Body of pancreas (tissue), 4 donors: ENCODE data around the gene SYNDIG1L. TPM values are rescaled to one million over a fixed set of nuclear protein-coding genes. Genes with fewer than 3 reads are reported as not detected.

Source experiments
- ATAC-seq: fragments of 150-250 bp; one replicate; pipeline ENCODE4 v1.9.1; 2016
- DNase-seq, 4 donors: peaks; one replicate each; pipeline ENCODE4 v3.0.0-alpha.2; 2019
- H3K27ac ChIP-seq, 4 donors: fragments of 200-600 bp; sonication (generic); 1 replicate in 3 of 4; 2 replicates in 1 of 4; pipeline versions ENCODE4 v1.5.1 to v1.6.1; 2016 to 2019; ENCODE audit warnings: mild to moderate bottlenecking in 1 of 4, mixed read lengths in 1 of 4, moderate library complexity in 1 of 4
- H3K27me3 ChIP-seq, 2 donors: fragments of 200-600 bp; sonication (generic); one replicate each; pipeline ENCODE4 v1.6.0; 2016; ENCODE audit warnings: mild to moderate bottlenecking in 1 of 2
- H3K36me3 ChIP-seq, 2 donors: fragments of 200-600 bp; sonication (generic); replicated peaks in 1 of 2; 2 replicates each; pipeline ENCODE4 v1.5.1; 2016; ENCODE audit warnings: low read depth in 2 of 2; ENCODE audit not compliant: insufficient read depth in 1 of 2
- H3K4me1 ChIP-seq: fragments of 200-600 bp; sonication (generic); one replicate; pipeline ENCODE4 v1.6.0; 2016
- H3K4me3 ChIP-seq, 2 donors: fragments of 200-600 bp; sonication (generic); 1 replicate in 1 of 2; 2 replicates in 1 of 2; pipeline ENCODE4 v1.5.1; 2016 to 2019
- H3K9me3 ChIP-seq, 3 donors: fragments of 200-600 bp; sonication (generic); 1 replicate in 2 of 3; 2 replicates in 1 of 3; pipeline ENCODE4 v1.5.1; 2016
- POLR2A ChIP-seq, 3 donors: fragments of 450-650 bp; IDR thresholded peaks; one replicate each; pipeline ENCODE4 v1.6.1; 2016; ENCODE audit warnings: antibody characterized with exemption in 3 of 3, mild to moderate bottlenecking in 2 of 3
- WGBS, 2 donors: methylation state at CpG; one replicate each; pipeline ENCODE4 v1.1.5; 2017; 5-methylcytosine and 5-hydroxymethylcytosine counted together
- intact Hi-C: fragments of 100-400 bp; cut with DNase I; formaldehyde crosslinking; loops from one replicate; pipeline ENCODE4 v1.15.1; 2023
- total RNA-seq, 2 donors: library from RNA; depleted of rRNA; stranded (reverse); fragments of >200 nt; gene quantifications; one replicate each; pipeline ENCODE4 v1.1.0, GENCODE V29; 2016
- TF ChIP-seq, protein P1 (sequence below), 7 experiments: fragments of 450-650 bp in 4 of 7; fragments of 200-600 bp in 3 of 7; sonication (generic) in 3 of 7; IDR thresholded peaks; one replicate each; pipeline ENCODE4 v1.5.1; 2016 to 2019; ENCODE audit warnings: antibody characterized with exemption in 7 of 7

Gene SYNDIG1L
- total RNA-seq, 2 donors from 2014 or later = 0.52 TPM; not detected in 1

DNA sequence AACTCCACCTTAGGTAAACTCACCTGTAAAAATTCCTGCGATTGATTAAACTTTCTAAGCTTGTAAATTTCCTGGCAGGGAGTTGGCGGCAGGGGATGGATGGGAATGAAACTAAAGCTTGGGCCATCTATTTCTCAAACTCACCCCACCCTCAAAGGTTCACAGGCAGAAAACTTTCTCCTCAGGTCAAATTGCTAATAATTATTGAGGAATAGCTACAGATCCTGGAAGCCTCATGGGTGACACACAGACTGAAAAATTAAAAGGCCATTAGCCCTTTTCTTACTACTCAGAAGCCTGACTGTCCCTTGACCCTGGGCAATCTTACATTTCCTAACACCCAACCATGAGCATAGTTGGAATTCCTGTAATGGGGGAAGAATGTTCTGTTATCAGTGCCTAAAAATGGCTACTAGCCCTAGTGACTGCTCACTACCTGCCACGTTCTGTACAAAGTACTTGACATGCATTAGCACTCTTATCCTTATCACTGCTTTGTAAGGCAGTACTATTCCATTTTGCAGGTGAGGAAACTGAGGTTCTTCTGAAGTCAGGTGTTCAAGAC lies 12.4 kb upstream of the SYNDIG1L start:
- Histone ChIP-seq H3K27me3 (no peaks in the 10 kb centered on the region), H3K36me3 (no peaks in the 10 kb centered on the region), H3K27ac (no peak overlapping the region), H3K9me3 (no peaks in the 10 kb centered on the region), H3K4me3 (no peak overlapping the region), H3K4me1 (no peaks in the 10 kb centered on the region)
- DNase-seq (no peak), ATAC-seq (no peak)
- TF ChIP-seq POLR2A (IDR thresholded peaks at IDR 0.05) = no peak
- TF ChIP-seq, protein P1, sequence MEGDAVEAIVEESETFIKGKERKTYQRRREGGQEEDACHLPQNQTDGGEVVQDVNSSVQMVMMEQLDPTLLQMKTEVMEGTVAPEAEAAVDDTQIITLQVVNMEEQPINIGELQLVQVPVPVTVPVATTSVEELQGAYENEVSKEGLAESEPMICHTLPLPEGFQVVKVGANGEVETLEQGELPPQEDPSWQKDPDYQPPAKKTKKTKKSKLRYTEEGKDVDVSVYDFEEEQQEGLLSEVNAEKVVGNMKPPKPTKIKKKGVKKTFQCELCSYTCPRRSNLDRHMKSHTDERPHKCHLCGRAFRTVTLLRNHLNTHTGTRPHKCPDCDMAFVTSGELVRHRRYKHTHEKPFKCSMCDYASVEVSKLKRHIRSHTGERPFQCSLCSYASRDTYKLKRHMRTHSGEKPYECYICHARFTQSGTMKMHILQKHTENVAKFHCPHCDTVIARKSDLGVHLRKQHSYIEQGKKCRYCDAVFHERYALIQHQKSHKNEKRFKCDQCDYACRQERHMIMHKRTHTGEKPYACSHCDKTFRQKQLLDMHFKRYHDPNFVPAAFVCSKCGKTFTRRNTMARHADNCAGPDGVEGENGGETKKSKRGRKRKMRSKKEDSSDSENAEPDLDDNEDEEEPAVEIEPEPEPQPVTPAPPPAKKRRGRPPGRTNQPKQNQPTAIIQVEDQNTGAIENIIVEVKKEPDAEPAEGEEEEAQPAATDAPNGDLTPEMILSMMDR (IDR thresholded peaks at IDR 0.05) = no peak
- intact Hi-C loops = no loop called here
- WGBS, 2 donors = 41 to 46% methylated on average over 3 of the region's 3 CpGs

DNA sequence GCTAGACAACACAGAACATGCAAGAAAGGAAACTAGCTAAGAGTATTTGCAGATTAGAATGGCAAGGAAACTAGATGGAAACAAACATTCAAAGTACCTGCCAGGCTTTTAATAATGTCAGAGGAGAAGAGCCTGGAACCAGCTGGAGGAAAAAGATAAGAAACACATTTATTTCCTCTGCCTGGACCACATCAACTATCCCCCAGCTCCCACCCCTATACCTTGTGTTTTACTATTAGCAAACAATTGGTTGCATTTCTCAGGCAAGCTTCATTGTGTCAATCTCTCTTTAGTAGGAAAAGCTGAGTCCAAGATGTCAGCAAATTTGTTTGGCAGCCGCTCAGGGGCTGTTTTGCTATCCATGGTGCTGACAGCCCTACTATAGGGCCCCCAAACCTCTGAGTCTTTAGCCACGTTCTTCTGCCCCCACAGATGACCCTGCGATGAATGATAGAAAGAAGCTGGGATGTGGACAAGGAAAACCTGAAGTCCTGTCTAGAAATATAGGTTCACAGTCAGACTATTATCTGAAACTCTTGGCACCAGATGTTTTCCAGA lies 11.6 kb upstream of the SYNDIG1L start:
- Histone ChIP-seq H3K4me3 (no peak overlapping the region), H3K27ac (no peak overlapping the region), H3K36me3 (no peaks in the 10 kb centered on the region), H3K27me3 (no peaks in the 10 kb centered on the region), H3K4me1 (no peaks in the 10 kb centered on the region), H3K9me3 (no peaks in the 10 kb centered on the region)
- ATAC-seq = no peak
- 37 to 42% methylated on average over 3 of the region's 3 CpGs for WGBS, 2 donors
- TF ChIP-seq, protein P1 (IDR thresholded peaks at IDR 0.05) = no peak
- no peak for TF ChIP-seq POLR2A (IDR thresholded peaks at IDR 0.05)
- no peak for DNase-seq
- intact Hi-C loops = no loop called here

DNA sequence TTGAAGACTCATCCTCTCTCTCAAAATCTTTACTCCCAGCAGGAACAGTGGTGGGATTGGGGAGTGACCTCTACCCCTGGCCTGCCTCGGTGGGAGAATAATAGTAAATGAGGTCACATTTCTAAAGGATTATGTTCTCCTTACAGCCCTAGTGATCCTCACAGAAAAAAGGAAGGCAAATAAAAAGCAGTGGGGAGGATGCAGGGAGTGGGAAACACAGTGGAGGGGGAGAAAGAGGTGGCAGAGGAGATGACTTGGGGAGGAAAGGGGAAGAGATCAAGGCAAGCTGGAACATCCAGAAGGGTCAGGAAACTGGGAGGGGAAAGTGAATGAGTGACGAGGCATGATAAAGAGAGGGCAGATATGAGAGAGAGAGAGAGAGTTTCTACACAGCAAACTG lies 8.3 kb upstream of the SYNDIG1L start:
- no peak overlapping the region for H3K4me3 ChIP-seq
- no peaks in the 10 kb centered on the region for H3K27me3 ChIP-seq
- H3K27ac ChIP-seq = no peak overlapping the region
- no peaks in the 10 kb centered on the region for H3K36me3 ChIP-seq
- no peaks in the 10 kb centered on the region for H3K9me3 ChIP-seq
- TF ChIP-seq, protein P1 (IDR thresholded peaks at IDR 0.05) = no peak
- no peak for TF ChIP-seq POLR2A (IDR thresholded peaks at IDR 0.05)
- intact Hi-C loops = no loop called here
- 25 to 43% methylated on average over 2 of the region's 2 CpGs for WGBS, 2 donors
- DNase-seq (no peak), ATAC-seq (no peak)
- H3K4me1 ChIP-seq = no peaks in the 10 kb centered on the region

DNA sequence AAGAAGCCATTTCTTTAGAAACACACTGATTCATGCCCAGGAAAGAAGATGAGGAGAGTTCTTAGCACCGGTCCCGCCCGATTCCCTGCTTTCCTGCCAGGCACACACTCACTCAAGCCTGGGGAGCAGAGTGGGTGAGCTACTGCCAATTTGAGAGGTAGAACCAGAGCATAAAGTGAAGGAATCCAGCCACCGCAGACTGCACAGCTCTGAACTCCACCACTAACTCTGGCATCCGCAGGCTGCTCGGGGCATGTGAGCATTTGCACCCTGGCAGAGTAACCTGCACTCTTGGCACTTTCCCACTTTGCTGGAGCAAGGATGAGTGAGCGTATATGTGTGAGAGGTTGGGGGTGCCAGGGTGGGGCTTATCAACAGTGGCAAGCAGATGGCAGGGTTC lies 4.0 kb upstream of the SYNDIG1L start:
- no peak overlapping the region for H3K4me3 ChIP-seq
- intact Hi-C loops = no loop called here
- H3K27me3 ChIP-seq = no peaks in the 10 kb centered on the region
- 79% methylated on average over 2 to 7 of the region's 7 CpGs for WGBS, 2 donors
- H3K27ac ChIP-seq = no peak overlapping the region
- DNase-seq (no peak), ATAC-seq (no peak)
- H3K9me3 ChIP-seq = no peaks in the 10 kb centered on the region
- H3K4me1 ChIP-seq = peaks cover 6% of the 10 kb centered on the region
- no peak for TF ChIP-seq POLR2A (IDR thresholded peaks at IDR 0.05)
- TF ChIP-seq, protein P1 (IDR thresholded peaks at IDR 0.05) = no peak
- no peaks in the 10 kb centered on the region for H3K36me3 ChIP-seq

DNA sequence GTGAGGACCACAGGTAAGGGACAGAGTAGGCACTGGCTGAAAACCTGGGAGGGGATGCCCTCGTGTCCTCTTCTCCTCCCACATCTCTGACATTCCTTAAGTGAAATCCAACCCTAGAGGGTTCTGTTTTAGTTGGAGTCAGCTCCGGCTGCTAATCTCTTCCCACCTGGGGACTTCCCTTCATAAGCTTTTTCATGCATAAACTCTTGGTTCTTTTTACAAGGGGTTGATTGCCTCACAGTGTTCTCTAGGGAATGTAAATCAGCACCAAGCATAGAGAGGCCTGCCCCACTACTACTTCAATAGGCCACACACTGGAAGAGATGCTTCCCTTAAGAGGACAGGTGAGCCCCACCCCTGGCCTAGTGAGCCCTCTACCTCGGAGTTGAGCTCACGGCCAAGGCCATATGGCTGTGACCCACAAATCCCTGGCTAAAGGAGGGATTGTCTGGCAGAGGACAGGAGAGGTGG lies 3.2 kb upstream of the SYNDIG1L start:
- intact Hi-C loops = no loop called here
- Histone ChIP-seq H3K27ac (no peak overlapping the region), H3K36me3 (no peaks in the 10 kb centered on the region), H3K4me1 (peaks cover 6% of the 10 kb centered on the region), H3K9me3 (no peaks in the 10 kb centered on the region), H3K27me3 (no peaks in the 10 kb centered on the region), H3K4me3 (no peak overlapping the region)
- TF ChIP-seq, protein P1 (IDR thresholded peaks at IDR 0.05) = no peak
- TF ChIP-seq POLR2A (IDR thresholded peaks at IDR 0.05) = no peak
- ATAC-seq = no peak
- 48 to 60% methylated on average over 4 of the region's 4 CpGs for WGBS, 2 donors
- no peak for DNase-seq
